ENCODE data around the gene SLC22A31.

The SLC22A31 gene

GRCh38 chr16:89147085-89147817 lies 53.1 kb downstream of the SLC22A31 start:
- no peak for DNase-seq

GRCh38 chr16:89146211-89147005 lies 53.9 kb downstream of the SLC22A31 start:
- DNase-seq: no peak

All from fibroblast of skin of right biceps (primary cell).